Epithelial cell of proximal tubule (primary cell): ENCODE data around the gene NR6A1. TPM values are rescaled to one million over a fixed set of nuclear protein-coding genes. Genes with fewer than 3 reads are reported as not detected.
"Not testable (repeated sequence)": the region's sequence is repeated elsewhere in the genome, so short reads cannot be mapped to it uniquely, and the experiment has no call there.

Experiments used
- DNase-seq: peaks from one replicate; pipeline ENCODE4 v3.0.0-alpha.2; 2011; ENCODE audit warnings: low read depth
- H3K4me3 ChIP-seq: 2 replicates; pipeline ENCODE4 v1.5.1; 2011; ENCODE audit warnings: low read depth, mild to moderate bottlenecking, low read length
- total RNA-seq: library from RNA; depleted of rRNA; stranded (reverse); fragments of >200 nt; gene quantifications from 2 replicates; pipeline ENCODE4 v1.2.3, GENCODE V29; 2015
- TF ChIP-seq, protein P1 (sequence below): conservative IDR thresholded peaks from 2 replicates; pipeline ENCODE4 v1.5.1; 2012; ENCODE audit warnings: low read depth, mild to moderate bottlenecking, low read length

Gene NR6A1
- total RNA-seq, 1 donor from 2014 or later: 2.0 TPM

- H3K4me3 ChIP-seq: no peak overlapping the region
- DNase-seq: peak; percentile 37
- TF ChIP-seq, protein P1, sequence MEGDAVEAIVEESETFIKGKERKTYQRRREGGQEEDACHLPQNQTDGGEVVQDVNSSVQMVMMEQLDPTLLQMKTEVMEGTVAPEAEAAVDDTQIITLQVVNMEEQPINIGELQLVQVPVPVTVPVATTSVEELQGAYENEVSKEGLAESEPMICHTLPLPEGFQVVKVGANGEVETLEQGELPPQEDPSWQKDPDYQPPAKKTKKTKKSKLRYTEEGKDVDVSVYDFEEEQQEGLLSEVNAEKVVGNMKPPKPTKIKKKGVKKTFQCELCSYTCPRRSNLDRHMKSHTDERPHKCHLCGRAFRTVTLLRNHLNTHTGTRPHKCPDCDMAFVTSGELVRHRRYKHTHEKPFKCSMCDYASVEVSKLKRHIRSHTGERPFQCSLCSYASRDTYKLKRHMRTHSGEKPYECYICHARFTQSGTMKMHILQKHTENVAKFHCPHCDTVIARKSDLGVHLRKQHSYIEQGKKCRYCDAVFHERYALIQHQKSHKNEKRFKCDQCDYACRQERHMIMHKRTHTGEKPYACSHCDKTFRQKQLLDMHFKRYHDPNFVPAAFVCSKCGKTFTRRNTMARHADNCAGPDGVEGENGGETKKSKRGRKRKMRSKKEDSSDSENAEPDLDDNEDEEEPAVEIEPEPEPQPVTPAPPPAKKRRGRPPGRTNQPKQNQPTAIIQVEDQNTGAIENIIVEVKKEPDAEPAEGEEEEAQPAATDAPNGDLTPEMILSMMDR: peak; percentile 98
These were observed 153.5 kb downstream of the NR6A1 start for GRCh38 chr9:124617477-124618141.

- TF ChIP-seq, protein P1: no peak
- no peak for DNase-seq
- no peak overlapping the region for H3K4me3 ChIP-seq
These were observed 154.2 kb downstream of the NR6A1 start for GRCh38 chr9:124616961-124617360.

- not testable (repeated sequence) for H3K4me3 ChIP-seq, DNase-seq
These were observed 155.3 kb downstream of the NR6A1 start for GRCh38 chr9:124615840-124616239.

GRCh38 chr9:124615100-124615742 lies 155.9 kb downstream of the NR6A1 start:
- TF ChIP-seq, protein P1: no peak
- DNase-seq: no peak
- H3K4me3 ChIP-seq: no peak overlapping the region

- no peak overlapping the region for H3K4me3 ChIP-seq
- DNase-seq: no peak
- TF ChIP-seq, protein P1: no peak
These were observed 157.3 kb downstream of the NR6A1 start for GRCh38 chr9:124613849-124614248.

- no peak for DNase-seq
- TF ChIP-seq, protein P1: no peak
- no peak overlapping the region for H3K4me3 ChIP-seq
These were observed 160.0 kb downstream of the NR6A1 start for GRCh38 chr9:124611106-124611505.

DNA sequence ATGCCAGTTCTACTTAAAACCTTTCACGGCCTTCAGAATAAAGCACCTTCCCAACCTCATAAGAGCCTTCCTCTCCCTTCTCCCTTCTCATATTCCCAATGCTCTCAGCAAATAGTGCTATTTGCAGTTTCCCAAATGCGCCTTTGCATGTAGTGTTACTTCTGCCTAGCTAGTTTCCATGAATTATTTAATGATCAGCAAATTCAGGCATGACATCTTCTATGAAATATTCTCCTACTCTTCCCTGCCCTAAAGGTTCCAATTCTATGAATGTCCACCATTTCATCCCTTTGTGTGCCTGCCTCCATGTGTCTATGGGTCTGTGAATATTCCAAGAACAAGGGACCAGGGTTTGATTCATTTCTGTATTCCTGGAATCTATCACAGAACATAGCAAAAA lies 165.1 kb downstream of the NR6A1 start:
- H3K4me3 ChIP-seq: no peak overlapping the region
- DNase-seq: no peak
- TF ChIP-seq, protein P1: no peak
